Liver (tissue), 9 donors: ENCODE data around the gene ARL4A. TPM values are rescaled to one million over a fixed set of nuclear protein-coding genes. Genes with fewer than 3 reads are reported as not detected.

Experiments used
- DNase-seq: peaks from one replicate; pipeline ENCODE4 v3.0.0-alpha.2; 2017; ENCODE audit warnings: low spot score
- H3K27ac ChIP-seq, 2 donors: one replicate each; pipeline ENCODE4 v1.7.0; 2013; ENCODE audit warnings: inconsistent platforms in 2 of 2, low read length in 2 of 2, control low read depth in 1 of 2, low read depth in 1 of 2, mild to moderate bottlenecking in 1 of 2
- H3K27me3 ChIP-seq, 4 donors: one replicate each; pipeline versions ENCODE4 v1.6.1 to v1.7.0; 2013; ENCODE audit warnings: low read length in 3 of 4, inconsistent platforms in 1 of 4, mild to moderate bottlenecking in 1 of 4, moderate library complexity in 1 of 4; ENCODE audit not compliant: control insufficient read depth in 4 of 4, insufficient read depth in 4 of 4
- H3K36me3 ChIP-seq, 4 donors: one replicate each; pipeline versions ENCODE4 v1.6.1 to v1.7.0; 2013; ENCODE audit warnings: low read length in 3 of 4, mild to moderate bottlenecking in 3 of 4, low read depth in 1 of 4, moderate library complexity in 1 of 4; ENCODE audit not compliant: control insufficient read depth in 4 of 4, insufficient read depth in 3 of 4
- H3K4me1 ChIP-seq, 4 donors: one replicate each; pipeline versions ENCODE4 v1.6.1 to v1.7.0; 2013; ENCODE audit warnings: low read length in 3 of 4, mild to moderate bottlenecking in 3 of 4, moderate library complexity in 1 of 4; ENCODE audit not compliant: control insufficient read depth in 4 of 4, insufficient read depth in 4 of 4
- H3K4me3 ChIP-seq, 3 donors: one replicate each; pipeline versions ENCODE4 v1.6.1 to v1.7.0; 2013; ENCODE audit warnings: low read length in 3 of 3, control low read depth in 1 of 3, low read depth in 1 of 3, mild to moderate bottlenecking in 1 of 3
- H3K9ac ChIP-seq, 2 donors: one replicate each; pipeline ENCODE4 v1.7.0; 2013; ENCODE audit warnings: low read length in 2 of 2, mild to moderate bottlenecking in 2 of 2, moderate library complexity in 2 of 2, control low read depth in 1 of 2, low read depth in 1 of 2
- H3K9me3 ChIP-seq, 4 donors: one replicate each; pipeline versions ENCODE4 v1.6.1 to v1.7.0; 2013; ENCODE audit warnings: low read length in 3 of 4; ENCODE audit not compliant: control insufficient read depth in 4 of 4
- ATF3 ChIP-seq: IDR thresholded peaks from 2 replicates; pipeline ENCODE4 v1.6.1; 2016; ENCODE audit warnings: antibody characterized with exemption
- CTCF ChIP-seq: fragments of 150-350 bp; IDR thresholded peaks from 2 replicates; pipeline ENCODE4 v1.5.1; 2017; ENCODE audit warnings: improper control_type of control experiment, low read depth, low read length; ENCODE audit not compliant: missing input control
- EGR1 ChIP-seq, 2 donors: IDR thresholded peaks; 2 replicates each; pipeline ENCODE4 v1.6.1; 2016 to 2018; ENCODE audit warnings: antibody characterized with exemption in 2 of 2, low read depth in 2 of 2
- FOXA1 ChIP-seq: IDR thresholded peaks from 2 replicates; pipeline ENCODE4 v1.6.1; 2016; ENCODE audit warnings: antibody characterized with exemption
- FOXA2 ChIP-seq: IDR thresholded peaks from 2 replicates; pipeline ENCODE4 v1.6.1; 2016; ENCODE audit warnings: antibody characterized with exemption
- GABPA ChIP-seq, 2 donors: IDR thresholded peaks in 1 of 2; conservative IDR thresholded peaks in 1 of 2; 2 replicates each; pipeline ENCODE4 v1.6.1; 2016; ENCODE audit warnings: antibody characterized with exemption in 2 of 2, mild to moderate bottlenecking in 1 of 2, moderate library complexity in 1 of 2
- HNF4A ChIP-seq, 2 donors: conservative IDR thresholded peaks; 2 replicates each; pipeline ENCODE4 v1.6.1; 2016; ENCODE audit warnings: antibody characterized with exemption in 2 of 2, mild to moderate bottlenecking in 2 of 2
- HNF4G ChIP-seq: IDR thresholded peaks from 2 replicates; pipeline ENCODE4 v1.6.1; 2016; ENCODE audit warnings: antibody characterized with exemption
- JUND ChIP-seq, 2 donors: IDR thresholded peaks; 2 replicates each; pipeline ENCODE4 v1.6.1; 2016; ENCODE audit warnings: antibody characterized with exemption in 2 of 2
- MAX ChIP-seq: IDR thresholded peaks from 2 replicates; pipeline ENCODE4 v1.6.1; 2016; ENCODE audit warnings: antibody characterized with exemption
- NR2F2 ChIP-seq: IDR thresholded peaks from 2 replicates; pipeline ENCODE4 v1.6.1; 2016; ENCODE audit warnings: antibody characterized with exemption
- RAD21 ChIP-seq, 2 donors: IDR thresholded peaks; 2 replicates each; pipeline ENCODE4 v1.6.1; 2016; ENCODE audit warnings: antibody characterized with exemption in 2 of 2, mild to moderate bottlenecking in 2 of 2
- REST ChIP-seq: IDR thresholded peaks from 2 replicates; pipeline ENCODE4 v1.6.1; 2016; ENCODE audit warnings: antibody characterized with exemption, mild to moderate bottlenecking
- RXRA ChIP-seq, 2 donors: IDR thresholded peaks; 2 replicates each; pipeline ENCODE4 v1.6.1; 2017 to 2018; ENCODE audit warnings: antibody characterized with exemption in 2 of 2, mild to moderate bottlenecking in 1 of 2
- SP1 ChIP-seq: IDR thresholded peaks from 2 replicates; pipeline ENCODE4 v1.6.1; 2018; ENCODE audit warnings: antibody characterized with exemption, mild to moderate bottlenecking
- TAF1 ChIP-seq: conservative IDR thresholded peaks from 2 replicates; pipeline ENCODE4 v1.6.1; 2016; ENCODE audit warnings: antibody characterized with exemption, mild to moderate bottlenecking
- YY1 ChIP-seq: IDR thresholded peaks from 2 replicates; pipeline ENCODE4 v1.6.1; 2016; ENCODE audit warnings: antibody characterized with exemption, mild to moderate bottlenecking
- ZBTB33 ChIP-seq: IDR thresholded peaks from 2 replicates; pipeline ENCODE4 v1.6.1; 2016; ENCODE audit warnings: antibody characterized with exemption
- WGBS: extraction: QIAGEN DNeasy Blood & Tissue Kit; methylation state at CpG from one replicate; pipeline ENCODE4 v1.1.7; 2013; 5-methylcytosine and 5-hydroxymethylcytosine counted together
- polyA plus RNA-seq, 2 donors: library from polyadenylated mRNA; stranded (reverse) in 1 of 2; unstranded in 1 of 2; fragments of 200-250 nt in 1 of 2; fragments of >200 nt in 1 of 2; fragmentation: Nextera tagmentation in 1 of 2; extraction: Ambion mirVana in 1 of 2; gene quantifications; one replicate each; pipeline versions ENCODE4 v1.2.1 to v1.2.3, GENCODE V29; 2013 to 2015
- total RNA-seq, 2 donors: library from RNA; depleted of rRNA; stranded (reverse); fragments of >200 nt; gene quantifications; one replicate each; pipeline ENCODE4 v1.2.3, GENCODE V29; 2014
- donor health status: healthy.
- donor health status: healthy.
- donor health status: healthy.
- donor health status: healthy.
- donor health status: healthy.

Gene ARL4A
- total and polyA plus RNA-seq, 4 donors: 7.5 to 77.3 (median 16.0) TPM

- H3K9ac ChIP-seq: no peak overlapping the region
- 73% methylated on average over 5 of the region's 5 CpGs for WGBS
- no peaks in the 10 kb centered on the region for H3K9me3 ChIP-seq
- peak overlapping the region; percentile 42 to 48 for H3K27ac ChIP-seq
- no peaks in the 10 kb centered on the region for H3K27me3 ChIP-seq
- H3K4me3 ChIP-seq: no peak overlapping the region
- no peaks in the 10 kb centered on the region for H3K36me3 ChIP-seq
- TF ChIP-seq HNF4G (no peak), JUND (IDR thresholded peaks at IDR 0.05) (no peak), REST (no peak), CTCF (no peak), SP1 (no peak), MAX (no peak), NR2F2 (no peak), TAF1 (no peak), YY1 (no peak), EGR1 (IDR thresholded peaks at IDR 0.05; ENCODE audit: low read depth in 2 of 2) (no peak), FOXA1 (no peak), RXRA (IDR thresholded peaks at IDR 0.05) (no peak), RAD21 (IDR thresholded peaks at IDR 0.05) (no peak), GABPA (IDR thresholded peaks at IDR 0.05 in 1 of 2, conservative IDR thresholded peaks at IDR 0.05 in 1 of 2) (no peak), ATF3 (no peak), ZBTB33 (no peak), HNF4A (conservative IDR thresholded peaks at IDR 0.05) (no peak), FOXA2 (no peak)
- no peaks in the 10 kb centered on the region for H3K4me1 ChIP-seq
- no peak for DNase-seq
Observed at GRCh38 chr7:12719141-12719919, 31.9 kb downstream of the ARL4A start.
